Keratinocyte (primary cell): Measurements from ENCODE around the gene NUDT6. TPM values are rescaled to one million over a fixed set of nuclear protein-coding genes. Genes with fewer than 3 reads are reported as not detected.

Source experiments
- DNase-seq: peaks from one replicate; pipeline ENCODE4 v3.0.0-alpha.2; 2011; ENCODE audit warnings: low read depth, missing footprints, low spot score
- FAIRE-seq: peaks from 2 replicates; lab custom pipeline; 2011; peaks lifted over from hg19 to GRCh38; lab: Jason Lieb, UNC
- H2AFZ ChIP-seq: 2 replicates; pipeline ENCODE4 v1.6.0; 2012; ENCODE audit warnings: low read length, control low read depth, inconsistent platforms; ENCODE audit not compliant: control insufficient read depth
- H3K27ac ChIP-seq: 2 replicates; pipeline ENCODE4 v1.5.1; 2011; ENCODE audit warnings: low read length; ENCODE audit not compliant: control insufficient read depth, insufficient read depth
- H3K27me3 ChIP-seq: 3 replicates; pipeline ENCODE4 v1.6.0; 2011; ENCODE audit warnings: low read length; ENCODE audit not compliant: control insufficient read depth, insufficient read depth; ENCODE audit errors: extremely low read depth
- H3K36me3 ChIP-seq, 2 experiments: 2 replicates in 1 of 2; 3 replicates in 1 of 2; pipeline ENCODE4 v1.5.1; 2011; ENCODE audit warnings: low read length in 2 of 2, mild to moderate bottlenecking in 1 of 2; ENCODE audit not compliant: control insufficient read depth in 2 of 2, insufficient read depth in 2 of 2; ENCODE audit errors: extremely low read depth in 1 of 2
- H3K4me1 ChIP-seq: 3 replicates; pipeline ENCODE4 v1.5.1; 2011; ENCODE audit warnings: low read length; ENCODE audit not compliant: control insufficient read depth, insufficient read depth; ENCODE audit errors: extremely low read depth
- H3K4me2 ChIP-seq: 3 replicates; pipeline ENCODE4 v1.6.0; 2011; ENCODE audit warnings: low read depth, low read length; ENCODE audit not compliant: control insufficient read depth, insufficient read depth; ENCODE audit errors: extremely low read depth
- H3K4me3 ChIP-seq, 3 experiments: fragments of 200-600 bp in 1 of 3; sonication (generic) in 1 of 3; 2 replicates in 2 of 3; 3 replicates in 1 of 3; pipeline ENCODE4 v1.5.1; 2011 to 2016; ENCODE audit warnings: low read length in 3 of 3, mild to moderate bottlenecking in 3 of 3, control low read depth in 2 of 3, inconsistent platforms in 1 of 3, low read depth in 1 of 3, mixed read lengths in 1 of 3, mixed run types in 1 of 3, moderate library complexity in 1 of 3; ENCODE audit not compliant: control insufficient read depth in 2 of 3, insufficient read depth in 2 of 3; ENCODE audit errors: extremely low read depth in 1 of 3
- H3K79me2 ChIP-seq: 2 replicates; pipeline ENCODE4 v1.6.0; 2012; ENCODE audit warnings: low read length; ENCODE audit not compliant: control insufficient read depth, insufficient read depth
- H3K9ac ChIP-seq: 3 replicates; pipeline ENCODE4 v1.6.0; 2011; ENCODE audit warnings: low read length; ENCODE audit not compliant: control insufficient read depth, insufficient read depth; ENCODE audit errors: extremely low read depth
- H3K9me1 ChIP-seq: 3 replicates; pipeline ENCODE4 v1.6.0; 2011; ENCODE audit warnings: low read length; ENCODE audit not compliant: control insufficient read depth, insufficient read depth; ENCODE audit errors: extremely low read depth
- H3K9me3 ChIP-seq: 2 replicates; pipeline ENCODE4 v1.5.1; 2012; ENCODE audit warnings: low read depth, low read length; ENCODE audit not compliant: control insufficient read depth
- H4K20me1 ChIP-seq: 3 replicates; pipeline ENCODE4 v1.6.0; 2011; ENCODE audit warnings: low read length; ENCODE audit not compliant: control insufficient read depth, insufficient read depth; ENCODE audit errors: extremely low read depth
- CTCF ChIP-seq, 3 experiments: IDR thresholded peaks in 1 of 3; conservative IDR thresholded peaks in 1 of 3; optimal IDR thresholded peaks in 1 of 3; 2 replicates in 2 of 3; 3 replicates in 1 of 3; pipeline versions ENCODE3 to v1.5.1; 2011; ENCODE audit warnings: low read length in 3 of 3, mild to moderate bottlenecking in 3 of 3, moderate library complexity in 2 of 3, control low read depth in 1 of 3, inconsistent platforms in 1 of 3; ENCODE audit not compliant: insufficient read depth in 2 of 3; ENCODE audit errors: extremely low read depth in 1 of 3
- EZH2 ChIP-seq: IDR thresholded peaks from one replicate; pipeline ENCODE4 v1.6.1; 2012; ENCODE audit warnings: inconsistent platforms, mild to moderate bottlenecking, low read length, moderate library complexity
- dilution Hi-C: fragments of 300-500 bp; cut with MboI; formaldehyde crosslinking; loops from one replicate; pipeline ENCODE4 v1.7.0; 2020; ENCODE audit warnings: low sequenced_read_pairs; ENCODE audit not compliant: extremely low pct_ligation_motif_present
- polyA plus RNA-seq, 5 experiments: library from polyadenylated mRNA; depleted of rRNA in 3 of 5; stranded (reverse) in 3 of 5; stranded (forward) in 1 of 5; unstranded in 1 of 5; fragments of >200 nt; gene quantifications; 1 replicate in 1 of 5; 2 replicates in 3 of 5; 3 replicates in 1 of 5; pipeline versions ENCODE4 v1.2.1 to v1.2.3, GENCODE V29; 2011 to 2012; ENCODE audit warnings: missing spikeins in 2 of 5, low read depth in 1 of 5, low replicate concordance in 1 of 5

NUDT6 gene
- polyA plus RNA-seq, 1 donor (not counting 4 experiments of a cell fraction or from before 2014, with no cell fraction given): 6.9 TPM

GRCh38 chr4:122894827-122895226 lies 27.6 kb downstream of the NUDT6 start:
- Histone ChIP-seq H3K27me3 (no peaks in the 10 kb centered on the region), H3K9me3 (no peaks in the 10 kb centered on the region), H3K4me3 (no peak overlapping the region), H3K4me2 (no peak overlapping the region), H3K9me1 (no peaks in the 10 kb centered on the region), H4K20me1 (no peaks in the 10 kb centered on the region), H3K4me1 (peaks cover 24% of the 10 kb centered on the region), H3K79me2 (no peaks in the 10 kb centered on the region), H3K36me3 (no peaks in the 10 kb centered on the region), H3K9ac (no peak overlapping the region), H2AFZ (no peak overlapping the region), H3K27ac (no peak overlapping the region)
- TF ChIP-seq CTCF (optimal IDR thresholded peaks at IDR 0.05 in 1 of 3, IDR thresholded peaks at IDR 0.05 in 1 of 3, conservative IDR thresholded peaks at IDR 0.05 in 1 of 3; ENCODE audit: extremely low read depth in 1 of 3, insufficient read depth in 2 of 3, low read length in 3 of 3) (no peak), EZH2 (no peak)
- dilution Hi-C loops: no loop called here
- DNase-seq: no peak
- no peak for FAIRE-seq

- FAIRE-seq (peak; percentile 44), DNase-seq (no peak)
- Histone ChIP-seq H3K9me3 (no peaks in the 10 kb centered on the region), H3K27me3 (no peaks in the 10 kb centered on the region), H3K79me2 (no peaks in the 10 kb centered on the region), H4K20me1 (no peaks in the 10 kb centered on the region), H3K4me1 (peaks cover 17% of the 10 kb centered on the region), H3K36me3 (no peaks in the 10 kb centered on the region), H3K4me3 (no peak overlapping the region), H2AFZ (no peak overlapping the region), H3K9me1 (no peaks in the 10 kb centered on the region), H3K27ac (peak overlapping the region; percentile 80), H3K9ac (no peak overlapping the region), H3K4me2 (peak overlapping the region; percentile 34)
- dilution Hi-C loops: no loop called here
- TF ChIP-seq EZH2 (no peak), CTCF (optimal IDR thresholded peaks at IDR 0.05 in 1 of 3, IDR thresholded peaks at IDR 0.05 in 1 of 3, conservative IDR thresholded peaks at IDR 0.05 in 1 of 3; ENCODE audit: extremely low read depth in 1 of 3, insufficient read depth in 2 of 3, low read length in 3 of 3) (no peak)
Observed at GRCh38 chr4:122890147-122890795, 32.1 kb downstream of the NUDT6 start.
